NCI-H526 (cell line): Measurements from ENCODE around the gene VPS8.
A peak's percentile ranks its signal among the peaks of the same experiment; 100 is the strongest.

Source experiments
- DNase-seq, 2 experiments: peaks; one replicate each; lab custom pipeline; 2025; lab: John Stamatoyannopoulos, UW

VPS8 gene

GRCh38 chr3:185060655-185061054 is 248.7 kb downstream of the VPS8 start:
- DNase-seq: no peak

- no peak for DNase-seq
These were observed 250.2 kb downstream of the VPS8 start for GRCh38 chr3:185062191-185062590.

- peak in 1 of 2 experiments; percentile 21 for DNase-seq
These were observed 251.5 kb downstream of the VPS8 start for GRCh38 chr3:185063431-185063830.

- no peak for DNase-seq
These were observed 253.1 kb downstream of the VPS8 start for GRCh38 chr3:185065059-185065458.

GRCh38 chr3:185066251-185066650 is 254.3 kb downstream of the VPS8 start:
- no peak for DNase-seq

- DNase-seq: no peak
These were observed 255.2 kb downstream of the VPS8 start for GRCh38 chr3:185067173-185067572.

GRCh38 chr3:185069037-185070030 is 257.4 kb downstream of the VPS8 start:
- peak; percentile 49 to 84 for DNase-seq

GRCh38 chr3:185070491-185071286 is 258.7 kb downstream of the VPS8 start:
- peak; percentile 26 to 71 for DNase-seq

GRCh38 chr3:185071287-185071800 is 259.4 kb downstream of the VPS8 start:
- DNase-seq: peak in 1 of 2 experiments; percentile 23

GRCh38 chr3:185075547-185075946 is 263.6 kb downstream of the VPS8 start:
- DNase-seq: no peak

- no peak for DNase-seq
These were observed 264.3 kb downstream of the VPS8 start for GRCh38 chr3:185076219-185076618.

GRCh38 chr3:185079625-185080024 is 267.7 kb downstream of the VPS8 start:
- no peak for DNase-seq

- DNase-seq: no peak
These were observed 269.6 kb downstream of the VPS8 start for GRCh38 chr3:185081521-185081920.

- DNase-seq: no peak
These were observed 270.2 kb downstream of the VPS8 start for GRCh38 chr3:185082149-185082548.

GRCh38 chr3:185082829-185083228 is 270.9 kb downstream of the VPS8 start:
- no peak for DNase-seq

GRCh38 chr3:185084402-185084801 is 272.4 kb downstream of the VPS8 start:
- DNase-seq: no peak

- DNase-seq: no peak
These were observed 272.9 kb downstream of the VPS8 start for GRCh38 chr3:185084901-185085300.

- DNase-seq: peak; percentile 39 to 56
These were observed 275.5 kb downstream of the VPS8 start for GRCh38 chr3:185087419-185087818.

- DNase-seq: no peak
These were observed 277.4 kb downstream of the VPS8 start for GRCh38 chr3:185089343-185089742.

GRCh38 chr3:185089751-185090150 is 277.8 kb downstream of the VPS8 start:
- DNase-seq: no peak

GRCh38 chr3:185090811-185091210 is 278.8 kb downstream of the VPS8 start:
- peak in 1 of 2 experiments; percentile 30 for DNase-seq

GRCh38 chr3:185093116-185093515 is 281.1 kb downstream of the VPS8 start:
- DNase-seq: no peak
